Activated CD4-positive, alpha-beta T cell treated with anti-CD3 and anti-CD28 coated beads, Interleukin-2, amount 50 U/mL, for 16 hours (primary cell): ENCODE measurements around the gene SLX9.
"Not testable (repeated sequence)": the region's sequence is repeated elsewhere in the genome, so short reads cannot be mapped to it uniquely, and the experiment has no call there.

Experiments used
- DNase-seq: peaks from one replicate; pipeline ENCODE4 v3.0.0-alpha.2; 2020

SLX9 gene

GRCh38 chr21:45022736-45023135, 82.9 kb downstream of the SLX9 start:
- no peak for DNase-seq

- DNase-seq: not testable (repeated sequence)
These were observed 84.7 kb downstream of the SLX9 start for GRCh38 chr21:45024516-45024915.

- DNase-seq: no peak
These were observed 86.4 kb downstream of the SLX9 start for GRCh38 chr21:45026066-45026745.
